ENCODE data around the gene CLK3. TPM values are rescaled to one million over a fixed set of nuclear protein-coding genes. Genes with fewer than 3 reads are reported as not detected.
A peak's percentile ranks its signal among the peaks of the same experiment; 100 is the strongest.
"Not testable (repeated sequence)": the region's sequence is repeated elsewhere in the genome, so short reads cannot be mapped to it uniquely, and the experiment has no call there.

The CLK3 gene
- total RNA-seq, 1 experiment from 2014 or later: 31.9 TPM

DNA sequence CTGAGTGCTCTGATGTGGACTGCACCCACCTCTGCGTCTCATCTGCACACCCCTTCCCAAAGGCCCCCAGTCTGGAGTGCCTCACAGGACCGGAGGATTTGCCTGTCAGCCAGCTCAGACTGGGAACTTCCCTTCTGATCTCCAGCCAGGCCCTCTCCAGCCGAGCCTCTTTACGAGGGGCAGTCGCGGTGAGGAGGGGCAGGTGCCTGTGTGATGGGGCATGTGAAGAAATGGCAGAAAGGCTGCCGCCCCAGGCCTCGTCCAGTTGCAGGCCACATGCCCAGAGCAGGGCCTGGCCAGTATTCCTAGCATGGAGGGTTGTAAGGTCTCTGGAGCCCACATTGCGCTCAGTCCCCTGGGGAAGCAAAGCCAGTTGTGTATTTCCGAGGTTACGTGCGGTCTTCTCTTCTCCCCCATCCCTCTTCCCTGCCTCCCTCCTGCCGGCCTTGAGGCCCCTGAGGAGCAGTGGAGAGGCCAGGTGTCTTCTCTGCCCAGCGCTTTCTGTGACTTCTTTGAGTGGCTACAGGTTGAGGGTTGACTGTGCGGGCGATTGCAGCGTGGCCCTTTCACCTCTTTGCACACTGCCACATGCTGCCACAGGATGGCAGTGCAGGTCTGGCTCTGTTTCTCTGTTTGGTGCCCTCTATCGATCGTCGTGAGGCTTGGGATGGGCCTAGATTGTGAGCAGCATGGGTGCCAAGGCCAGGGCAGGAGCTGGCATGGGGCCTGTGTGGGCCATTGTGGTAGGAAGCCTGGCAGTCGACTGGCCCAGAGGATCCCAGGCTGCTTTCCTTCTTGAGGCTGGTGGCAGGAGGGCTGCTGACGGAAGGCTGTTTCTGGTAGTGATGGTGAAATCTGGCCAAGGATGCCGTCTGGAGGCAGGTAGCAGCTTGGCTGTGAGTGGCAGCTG, 5.3 kb downstream of the CLK3 start:
- peak; percentile 51 for DNase-seq (ENCODE audit: low spot score)

DNA sequence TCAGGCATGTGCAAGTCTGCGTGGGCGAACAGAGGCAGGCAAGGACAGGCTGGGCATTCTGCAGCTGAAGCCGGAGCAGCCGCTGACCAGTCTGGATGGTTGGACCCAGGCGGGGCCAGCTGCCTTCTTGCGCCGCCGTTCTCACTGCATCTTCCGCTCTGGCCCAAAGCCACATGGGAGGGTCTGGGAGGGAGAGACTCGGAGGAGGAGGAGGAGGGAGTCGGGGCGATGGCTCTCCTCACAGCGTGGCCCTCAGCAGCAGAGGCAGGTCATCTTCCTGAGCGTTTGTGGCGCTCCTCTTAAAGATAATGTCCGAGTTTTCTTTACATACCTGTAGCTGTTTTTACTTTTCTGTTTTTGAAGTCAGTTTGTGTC, 5.9 kb downstream of the CLK3 start:
- DNase-seq (ENCODE audit: low spot score): no peak

DNA sequence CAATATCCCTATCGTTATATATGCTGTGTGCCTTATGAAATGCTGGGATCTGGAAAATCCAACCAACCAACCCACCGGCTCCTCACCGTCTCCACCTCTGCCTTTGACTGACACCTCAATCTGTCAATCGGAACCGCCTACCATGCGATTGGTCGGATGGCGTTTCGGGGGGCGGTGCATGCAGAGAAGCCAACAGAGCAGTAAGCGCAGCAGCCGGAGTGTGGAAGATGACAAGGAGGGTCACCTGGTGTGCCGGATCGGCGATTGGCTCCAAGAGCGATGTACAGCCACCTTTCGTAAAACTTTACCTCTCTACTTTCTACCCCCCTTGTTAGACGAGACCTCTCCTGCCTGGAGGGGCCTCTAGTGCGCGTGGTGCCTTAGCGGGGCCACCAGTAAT, 6.3 kb downstream of the CLK3 start:
- no peak for DNase-seq (ENCODE audit: low spot score)

DNA sequence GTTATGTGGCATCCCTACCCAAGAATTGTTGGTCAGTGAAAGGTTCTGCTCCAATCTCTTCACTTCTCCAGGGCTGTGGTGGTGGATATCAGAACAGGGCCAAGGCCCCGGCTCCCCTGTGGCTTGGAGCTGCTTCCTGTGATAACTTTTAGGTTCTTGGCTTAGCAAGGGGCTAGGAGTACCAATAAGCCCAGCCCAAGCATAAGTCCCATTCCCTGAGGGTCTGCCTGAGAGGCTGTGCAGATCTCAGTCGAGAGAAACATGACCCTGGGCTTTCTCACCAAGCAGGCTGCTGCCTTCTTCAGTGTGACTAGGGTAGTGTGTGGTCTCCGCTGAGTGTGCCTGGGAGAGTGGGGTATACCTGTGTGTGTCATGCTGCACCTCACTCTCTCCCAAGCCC, 7.1 kb downstream of the CLK3 start:
- no peak for DNase-seq (ENCODE audit: low spot score)

DNA sequence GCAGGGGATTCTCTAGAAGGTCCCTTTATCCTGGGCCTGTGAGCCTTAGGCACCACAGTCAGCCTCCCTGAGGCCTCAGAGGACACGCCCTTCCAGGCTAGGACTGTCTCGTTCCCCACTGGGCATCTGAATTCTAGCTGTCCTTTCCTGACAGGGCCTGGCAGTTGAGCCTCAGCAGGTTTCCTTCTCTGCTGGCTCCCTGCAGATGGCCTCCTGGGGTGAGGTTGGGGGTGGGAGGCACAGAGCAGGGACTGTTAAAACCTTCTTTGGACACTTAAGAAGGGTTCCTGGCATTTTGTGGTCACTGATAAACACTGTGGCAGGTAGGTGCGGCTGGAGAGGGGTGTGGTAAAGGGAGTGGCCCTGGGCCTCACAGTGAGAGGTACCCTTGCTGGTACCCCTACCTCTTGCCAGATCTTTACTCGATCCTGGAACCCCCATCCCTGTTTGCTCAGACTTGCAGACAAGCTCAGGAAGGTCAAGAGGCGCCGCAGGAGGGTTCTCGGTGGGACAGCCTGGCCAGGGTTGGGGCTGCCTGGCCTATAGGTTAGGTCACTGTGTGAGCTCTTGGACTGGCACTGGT, 8.5 kb downstream of the CLK3 start:
- no peak for DNase-seq (ENCODE audit: low spot score)

DNA sequence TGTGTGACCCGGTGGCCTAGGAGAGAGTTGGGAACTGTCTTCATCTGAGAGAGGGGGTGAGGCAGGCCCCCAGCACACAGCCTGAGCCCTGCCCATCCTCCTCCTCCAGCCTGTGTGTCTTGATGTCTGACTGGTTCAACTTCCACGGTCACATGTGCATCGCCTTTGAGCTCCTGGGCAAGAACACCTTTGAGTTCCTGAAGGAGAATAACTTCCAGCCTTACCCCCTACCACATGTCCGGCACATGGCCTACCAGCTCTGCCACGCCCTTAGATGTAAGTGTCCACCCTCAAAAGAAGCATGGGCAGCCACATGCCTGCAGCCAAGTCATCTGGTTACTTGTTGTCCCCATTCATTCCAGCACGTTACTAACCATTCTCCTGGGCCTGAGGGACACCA, 10.1 kb downstream of the CLK3 start:
- DNase-seq (ENCODE audit: low spot score): no peak

DNA sequence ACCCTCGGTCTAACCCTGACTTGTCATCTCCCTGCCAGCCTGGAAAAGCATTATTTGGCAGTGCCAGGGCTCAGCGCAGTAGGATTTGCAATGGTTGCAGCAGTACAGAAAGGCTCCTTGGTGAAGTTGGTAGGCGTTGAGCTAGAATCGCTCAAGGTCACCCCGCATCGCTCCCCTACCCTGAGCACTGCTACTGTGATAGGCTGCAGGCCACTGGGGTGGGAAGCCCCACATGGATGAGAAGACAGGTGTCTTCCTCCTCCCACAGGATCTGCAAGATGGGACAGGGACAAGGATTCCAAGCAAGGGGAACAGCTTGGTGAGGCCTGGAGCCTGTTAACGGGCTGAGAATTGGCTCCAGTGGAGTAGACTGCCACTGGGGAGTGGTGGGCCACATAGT, 10.7 kb downstream of the CLK3 start:
- no peak for DNase-seq (ENCODE audit: low spot score)

DNA sequence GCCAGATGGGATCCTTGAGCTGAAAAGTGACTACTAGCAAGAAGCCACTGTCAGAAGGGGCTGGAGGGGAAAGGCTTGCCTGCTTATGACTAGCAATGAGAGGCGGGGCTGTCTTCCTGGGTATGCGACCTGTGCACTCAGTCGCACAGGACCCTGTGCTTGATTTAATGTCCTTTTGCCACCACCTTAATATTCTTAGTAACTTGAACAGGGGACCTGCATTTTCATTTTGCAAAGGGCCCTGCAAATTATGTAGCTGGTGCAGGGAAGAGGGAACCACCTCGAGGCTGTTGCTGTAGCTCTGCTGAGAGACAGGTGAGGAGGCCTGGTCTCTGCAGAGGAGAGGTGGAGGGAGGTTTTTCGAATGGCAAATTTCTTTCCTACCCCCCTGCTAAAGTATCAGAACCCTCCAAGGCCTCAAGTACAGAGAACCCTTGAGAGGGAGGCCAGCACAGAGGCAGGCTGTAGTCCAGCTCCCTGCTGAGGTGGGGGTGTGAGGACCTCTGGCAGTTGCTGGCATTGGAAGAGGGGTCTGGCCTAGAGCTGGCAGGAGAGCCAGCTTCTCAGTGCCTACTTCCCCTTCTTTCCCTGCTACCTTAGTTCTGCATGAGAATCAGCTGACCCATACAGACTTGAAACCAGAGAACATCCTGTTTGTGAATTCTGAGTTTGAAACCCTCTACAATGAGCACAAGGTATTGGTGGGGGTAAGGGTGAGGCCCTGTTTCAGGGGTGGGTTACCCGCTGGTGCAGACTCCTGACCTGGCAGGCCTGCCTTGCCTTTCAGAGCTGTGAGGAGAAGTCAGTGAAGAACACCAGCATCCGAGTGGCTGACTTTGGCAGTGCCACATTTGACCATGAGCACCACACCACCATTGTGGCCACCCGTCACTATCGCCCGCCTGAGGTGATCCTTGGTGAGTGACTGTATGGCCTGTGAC, 11.4 kb downstream of the CLK3 start:
- no peak for DNase-seq (ENCODE audit: low spot score)

DNA sequence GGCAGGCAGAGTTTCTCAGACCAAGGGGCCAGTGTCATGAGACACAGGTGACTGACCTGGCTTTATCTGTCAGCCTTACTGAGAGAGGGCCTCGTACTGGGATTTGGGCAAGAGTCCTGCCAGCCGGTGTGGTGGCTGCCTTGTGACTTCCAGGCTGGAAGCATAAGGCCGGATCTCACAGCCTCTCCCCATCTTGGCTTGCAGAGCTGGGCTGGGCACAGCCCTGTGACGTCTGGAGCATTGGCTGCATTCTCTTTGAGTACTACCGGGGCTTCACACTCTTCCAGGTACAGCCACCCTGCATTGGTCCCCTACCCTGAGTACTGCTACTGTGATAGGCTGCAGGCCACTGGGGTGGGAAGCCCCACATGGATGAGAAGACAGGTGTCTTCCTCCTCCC, 12.1 kb downstream of the CLK3 start:
- no peak for DNase-seq (ENCODE audit: low spot score)

DNA sequence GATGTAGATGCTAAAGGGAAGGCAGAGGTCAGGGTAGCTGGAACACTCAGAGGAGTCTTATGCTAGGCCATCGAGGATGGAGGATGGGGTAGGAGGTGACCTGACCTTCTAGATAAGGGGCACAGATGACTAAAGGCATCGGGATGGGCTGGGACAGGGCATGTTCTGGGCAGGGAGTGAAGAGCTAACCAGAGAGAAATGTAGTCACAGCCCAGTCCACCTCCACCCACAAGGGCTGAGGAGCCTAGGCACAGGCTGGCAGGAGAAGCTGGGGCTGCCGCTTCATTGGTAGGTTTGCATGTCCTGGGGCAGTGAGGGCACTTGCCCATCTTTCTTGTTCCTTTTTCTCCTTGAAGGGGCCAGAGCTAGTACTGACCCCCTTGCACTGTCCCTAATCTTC, 12.6 kb downstream of the CLK3 start:
- no peak for DNase-seq (ENCODE audit: low spot score)

DNA sequence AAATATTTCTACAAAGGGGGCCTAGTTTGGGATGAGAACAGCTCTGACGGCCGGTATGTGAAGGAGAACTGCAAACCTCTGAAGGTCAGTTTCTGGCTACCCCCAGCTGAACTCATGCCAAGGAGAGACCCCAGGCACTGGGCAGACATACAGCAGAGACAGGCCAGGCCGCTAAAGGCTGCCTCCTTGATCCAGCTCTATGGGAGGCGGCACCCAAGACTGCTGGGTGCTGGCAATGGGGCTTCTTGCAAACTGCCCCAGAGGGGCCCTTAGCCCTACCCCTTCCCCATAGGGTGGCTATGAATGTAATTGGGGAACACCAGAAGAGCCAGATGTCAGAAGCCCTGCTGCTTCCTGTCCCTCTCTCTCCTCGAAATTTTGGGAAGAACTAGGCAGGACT, 13.3 kb downstream of the CLK3 start:
- DNase-seq (ENCODE audit: low spot score): no peak

DNA sequence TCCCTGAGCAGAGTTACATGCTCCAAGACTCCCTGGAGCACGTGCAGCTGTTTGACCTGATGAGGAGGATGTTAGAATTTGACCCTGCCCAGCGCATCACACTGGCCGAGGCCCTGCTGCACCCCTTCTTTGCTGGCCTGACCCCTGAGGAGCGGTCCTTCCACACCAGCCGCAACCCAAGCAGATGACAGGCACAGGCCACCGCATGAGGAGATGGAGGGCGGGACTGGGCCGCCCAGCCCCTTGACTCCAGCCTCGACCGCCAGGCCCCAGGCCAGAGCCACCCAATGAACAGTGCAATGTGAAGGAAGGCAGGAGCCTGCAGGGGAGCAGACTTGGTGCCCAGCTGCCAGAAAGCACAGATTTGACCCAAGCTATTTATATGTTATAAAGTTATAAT, 14.1 kb downstream of the CLK3 start:
- DNase-seq (ENCODE audit: low spot score): not testable (repeated sequence)

DNA sequence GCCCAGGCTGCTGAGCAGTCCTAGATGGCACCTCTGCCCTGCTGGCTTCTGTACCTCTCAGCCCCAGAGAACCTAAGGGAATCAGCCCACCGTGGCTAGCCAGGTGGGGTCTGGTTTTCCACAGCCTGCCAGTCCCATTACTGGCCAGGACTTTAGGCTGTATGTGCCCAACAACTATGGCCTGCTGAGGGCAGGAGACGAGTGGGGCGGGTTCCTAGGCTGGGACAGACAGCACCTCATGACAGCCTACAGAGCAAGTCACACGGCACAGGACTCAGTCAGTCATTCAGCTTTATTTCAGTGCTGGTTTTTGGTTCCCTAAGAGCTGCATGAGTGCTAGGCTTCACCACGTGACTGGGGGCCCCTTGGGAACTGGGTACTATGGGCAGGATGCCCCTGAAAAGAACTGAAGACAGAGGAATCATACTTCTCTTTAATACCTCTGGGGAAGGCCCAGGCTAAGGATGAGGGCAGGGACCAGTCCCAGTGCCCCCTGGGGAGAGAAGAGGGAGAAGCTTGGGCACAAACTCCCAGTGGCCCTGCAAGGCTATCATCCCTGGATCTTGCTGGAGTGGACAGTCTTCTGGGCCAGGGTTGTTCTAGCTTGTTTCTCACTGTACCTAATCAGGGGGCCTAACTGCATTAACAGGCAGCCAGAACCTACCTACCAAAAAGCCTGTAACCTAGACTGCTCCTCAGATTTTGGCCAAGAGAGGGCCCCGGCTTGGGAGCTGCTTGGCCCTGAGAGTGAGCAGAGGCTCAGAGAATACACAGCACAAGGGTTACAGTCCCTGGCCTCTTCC, 14.8 kb downstream of the CLK3 start:
- DNase-seq (ENCODE audit: low spot score): no peak

DNA sequence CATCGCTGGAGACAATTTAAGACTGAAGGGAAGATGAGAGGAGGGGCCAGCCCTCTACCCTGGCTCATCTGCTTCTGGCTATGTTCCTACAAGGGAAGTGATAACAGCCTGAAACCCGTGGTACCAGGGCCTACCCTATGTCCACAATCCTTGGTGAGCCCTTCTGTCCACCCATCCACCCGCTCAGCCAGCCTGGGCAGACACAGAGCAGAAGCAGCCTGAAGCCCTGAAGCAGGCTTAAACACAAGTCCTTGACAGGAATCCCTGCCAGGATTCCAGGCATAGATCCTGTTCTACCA, 15.4 kb downstream of the CLK3 start:
- no peak for DNase-seq (ENCODE audit: low spot score)

DNA sequence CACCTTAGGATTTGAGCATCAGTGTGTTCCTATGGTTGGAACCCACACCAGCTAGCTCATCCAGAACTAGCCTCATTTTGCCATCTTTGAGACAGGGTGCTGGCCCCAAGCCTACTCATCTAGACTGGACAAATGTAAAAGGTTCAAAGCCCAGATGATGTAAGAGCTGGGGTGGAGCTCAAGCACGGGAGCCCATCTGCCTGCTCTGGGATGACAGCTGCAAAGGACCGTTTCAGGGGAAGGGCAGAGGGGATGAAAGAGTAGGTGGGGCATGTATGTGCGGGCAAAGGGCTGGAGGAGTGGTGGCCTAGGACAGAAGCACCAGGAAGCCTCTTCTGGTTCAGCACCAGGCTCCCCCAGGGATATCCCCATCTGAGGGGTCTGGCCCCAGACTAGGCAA, 15.8 kb downstream of the CLK3 start:
- no peak for DNase-seq (ENCODE audit: low spot score)

DNA sequence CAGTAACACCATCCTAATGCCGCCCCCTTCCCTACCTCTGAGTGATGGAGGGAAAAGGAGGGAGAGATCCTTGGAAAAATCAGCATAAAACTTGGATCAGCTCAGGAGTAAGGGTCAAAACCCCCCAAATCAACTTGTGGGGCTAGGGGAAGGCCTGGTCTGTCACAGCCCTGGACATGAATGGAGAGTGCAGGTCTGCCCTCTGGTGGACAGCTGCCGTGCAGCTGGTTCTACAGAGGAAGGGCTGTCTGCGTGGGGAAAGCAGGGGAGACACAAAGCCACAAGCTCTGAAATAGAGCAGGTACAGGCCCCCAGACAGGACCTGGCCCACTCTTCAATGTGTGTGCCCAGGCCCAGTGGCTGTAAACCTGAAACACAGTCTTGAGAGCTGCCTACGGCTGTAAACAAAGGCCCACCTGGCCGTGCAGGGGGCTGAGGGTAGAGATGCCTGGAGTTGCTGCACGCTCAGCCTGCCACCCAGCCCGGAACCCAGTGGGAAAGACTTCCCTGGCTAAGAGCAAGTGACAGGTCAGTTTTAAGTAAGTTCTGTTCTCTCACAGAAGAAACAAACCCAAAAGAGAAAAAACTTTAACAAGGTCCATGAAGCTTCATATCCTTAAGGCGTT, 16.4 kb downstream of the CLK3 start:
- DNase-seq (ENCODE audit: low spot score): peak; percentile 28

DNA sequence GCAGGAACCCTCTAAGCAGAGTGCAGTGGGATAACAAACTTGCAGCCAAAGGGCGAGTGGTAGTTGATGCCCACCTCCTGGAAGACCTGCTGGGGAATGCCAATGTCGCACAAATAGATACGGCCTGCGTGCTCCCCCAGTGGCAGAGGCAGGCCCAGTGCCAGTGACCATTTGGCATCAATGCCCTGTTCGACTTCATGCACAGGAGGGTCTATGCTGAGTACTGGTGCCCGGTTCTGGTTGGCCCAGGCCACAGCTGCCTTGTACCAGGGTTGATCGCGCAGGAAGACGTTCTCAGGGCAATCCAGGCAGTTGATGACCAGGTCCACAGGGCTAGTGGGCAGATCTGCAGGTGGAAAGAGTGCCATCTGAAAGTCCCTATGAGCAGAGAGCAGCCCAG, 17.0 kb downstream of the CLK3 start:
- no peak for DNase-seq (ENCODE audit: low spot score)

DNA sequence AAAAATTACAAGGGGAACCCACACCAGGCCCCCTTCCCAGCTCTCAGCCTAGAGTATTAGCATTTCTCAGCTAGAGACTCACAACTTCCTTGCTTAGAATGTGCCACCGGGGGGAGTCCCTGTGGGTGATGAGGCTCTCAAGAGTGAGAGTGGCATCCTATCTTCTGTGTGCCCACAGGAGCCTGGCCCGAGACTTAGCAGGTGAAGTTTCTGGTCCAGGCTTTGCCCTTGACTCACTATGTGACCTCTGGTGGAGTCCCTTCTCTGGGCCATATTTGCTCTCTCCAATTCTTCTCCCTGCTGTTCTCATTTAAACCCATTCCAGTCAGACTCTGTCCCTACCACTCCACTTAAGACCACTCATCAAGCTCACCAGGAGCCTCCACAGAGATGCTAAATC, 18.1 kb downstream of the CLK3 start:
- no peak for DNase-seq (ENCODE audit: low spot score)

DNA sequence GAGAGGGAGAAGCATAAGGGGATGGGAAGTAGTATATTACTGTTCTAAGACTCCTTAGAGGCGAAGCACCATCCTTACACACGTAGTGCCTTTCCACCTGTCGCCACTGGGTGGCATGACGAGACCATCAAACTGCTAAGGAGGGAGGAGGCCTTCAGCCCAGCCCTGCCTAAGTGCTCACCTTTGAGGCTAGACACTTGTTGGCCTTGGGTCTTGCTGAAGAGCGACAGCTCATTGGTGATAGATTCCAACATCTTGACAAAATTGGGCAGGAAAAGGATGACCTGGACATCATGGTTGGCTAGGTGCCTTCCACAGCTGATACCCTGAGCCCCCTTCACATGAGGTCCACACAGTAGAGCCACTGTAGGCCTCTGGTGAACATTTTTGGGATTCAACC, 19.6 kb downstream of the CLK3 start:
- peak; percentile 43 for DNase-seq (ENCODE audit: low spot score)

DNA sequence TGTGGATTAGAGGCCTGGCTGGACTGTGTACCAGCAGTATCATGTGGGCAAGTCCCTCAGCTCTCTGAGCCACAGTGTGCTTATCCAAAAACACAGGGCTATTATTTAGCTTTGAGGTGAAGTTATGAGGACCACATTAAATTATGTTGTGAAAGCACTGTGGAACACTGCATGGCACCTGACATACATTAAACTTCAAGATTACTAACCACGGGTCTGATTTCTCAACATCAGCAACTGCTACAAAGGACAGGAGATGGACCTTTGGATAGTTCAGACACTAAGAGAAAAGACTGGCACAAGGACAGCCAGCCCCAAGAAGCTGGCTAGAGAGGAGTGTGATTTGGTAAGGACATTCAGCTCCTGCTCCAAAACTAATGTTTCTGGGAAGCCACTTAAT, 21.3 kb downstream of the CLK3 start:
- DNase-seq (ENCODE audit: low spot score): no peak

DNA sequence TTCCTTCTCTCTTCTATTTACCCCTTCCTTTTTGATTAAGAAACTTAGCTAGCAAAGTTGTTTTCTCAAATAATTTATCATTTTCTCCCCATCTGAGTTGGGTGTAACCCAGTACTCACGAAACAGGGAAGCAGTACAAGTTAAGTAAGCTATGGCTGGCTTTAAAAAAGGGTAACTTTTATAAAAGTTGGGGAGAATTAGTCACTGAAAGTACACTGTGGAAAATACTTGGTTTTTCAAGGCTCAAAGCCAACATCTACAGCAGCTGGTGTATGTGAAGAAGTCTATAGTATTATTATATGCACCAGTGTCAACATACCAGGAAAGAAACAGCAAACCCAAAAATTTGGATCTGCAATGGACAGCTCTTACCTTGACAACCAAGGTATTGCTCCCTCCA, 25.5 kb downstream of the CLK3 start:
- DNase-seq (ENCODE audit: low spot score): no peak
